Measurements from ENCODE around the gene YTHDC1.

GRCh38 chr4:68264875-68265565, 84.9 kb downstream of the YTHDC1 start:
- no peak for TF ChIP-seq ZBTB7A (tag by site-specific recombination; IDR thresholded peaks at IDR 0.05; ENCODE audit: low read depth)
- no peak for TF ChIP-seq CTCF (tag by site-specific recombination; IDR thresholded peaks at IDR 0.05)
- no peak for TF ChIP-seq ZFP3 (tag by site-specific recombination; IDR thresholded peaks at IDR 0.05; ENCODE audit: low read depth)
- no peak for TF ChIP-seq ZSCAN18 (tag by site-specific recombination; IDR thresholded peaks at IDR 0.05)
- no peak for TF ChIP-seq ZBTB26 (tag by site-specific recombination; optimal IDR thresholded peaks at IDR 0.05)
- no peak for TF ChIP-seq ZNF660 (tag by site-specific recombination; IDR thresholded peaks at IDR 0.05)
